Lower leg skin (tissue), 4 donors: ENCODE measurements around the gene REC114. TPM values are rescaled to one million over a fixed set of nuclear protein-coding genes. Genes with fewer than 3 reads are reported as not detected.
"Not testable (repeated sequence)": the region's sequence is repeated elsewhere in the genome, so short reads cannot be mapped to it uniquely, and the experiment has no call there.

ENCODE experiments used
- DNase-seq, 2 donors: peaks; one replicate each; pipeline ENCODE4 v3.0.0-alpha.2; 2019; ENCODE audit warnings: low spot score in 2 of 2
- H3K4me3 ChIP-seq: fragments of 200-600 bp; sonication (generic); 2 replicates; pipeline ENCODE4 v1.5.1; 2017; ENCODE audit warnings: mild to moderate bottlenecking, low read depth; ENCODE audit not compliant: poor library complexity, severe bottlenecking
- POLR2A ChIP-seq, 2 donors: fragments of 450-650 bp; IDR thresholded peaks; one replicate each; pipeline ENCODE4 v1.6.1; 2016 to 2017; ENCODE audit warnings: antibody characterized with exemption in 2 of 2, mild to moderate bottlenecking in 1 of 2, moderate library complexity in 1 of 2
- WGBS, 2 donors: methylation state at CpG; one replicate each; pipeline ENCODE4 v1.1.5; 2018; 5-methylcytosine and 5-hydroxymethylcytosine counted together
- intact Hi-C: fragments of 100-400 bp; cut with DNase I; formaldehyde crosslinking; loops from one replicate; pipeline ENCODE4 v1.15.0; 2023; ENCODE audit warnings: low total_unique reads
- total RNA-seq, 4 donors: library from RNA; depleted of rRNA; stranded (reverse); fragments of >200 nt; gene quantifications; one replicate each; pipeline ENCODE4 v1.1.0, GENCODE V29; 2016
- TF ChIP-seq, protein P1 (sequence below), 3 donors: fragments of 450-650 bp; IDR thresholded peaks; one replicate each; pipeline ENCODE4 v1.5.1; 2016; ENCODE audit warnings: antibody characterized with exemption in 3 of 3, mild to moderate bottlenecking in 3 of 3, moderate library complexity in 2 of 3

The REC114 gene
- total RNA-seq, 4 donors from 2014 or later, result not detected

DNA sequence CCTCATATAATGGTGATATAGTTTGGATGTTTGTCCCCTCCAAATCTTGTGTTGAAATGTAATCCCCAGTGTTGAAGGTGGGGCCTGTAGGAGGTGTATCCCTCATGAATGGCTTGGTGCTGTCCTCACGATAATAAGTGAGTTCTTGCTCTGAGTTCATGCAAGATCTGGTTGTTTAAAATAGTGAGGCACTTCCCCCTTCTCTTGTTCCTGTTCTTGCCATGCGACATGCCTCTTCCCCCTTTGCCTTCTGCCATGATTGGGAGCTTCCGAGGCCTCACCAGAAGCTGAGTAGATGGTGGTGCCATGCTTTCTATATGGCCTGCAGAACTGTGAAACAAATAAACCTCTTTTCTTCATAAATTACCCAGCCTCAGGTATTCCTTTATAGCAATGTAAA lies 39.2 kb downstream of the REC114 start:
- intact Hi-C loops, result no loop called here
- no peak overlapping the region for H3K4me3 ChIP-seq
- no peak for DNase-seq
- 78 to 81% methylated on average over 3 of the region's 3 CpGs for WGBS, 2 donors
- no peak for TF ChIP-seq POLR2A (IDR thresholded peaks at IDR 0.05)
- TF ChIP-seq, protein P1, sequence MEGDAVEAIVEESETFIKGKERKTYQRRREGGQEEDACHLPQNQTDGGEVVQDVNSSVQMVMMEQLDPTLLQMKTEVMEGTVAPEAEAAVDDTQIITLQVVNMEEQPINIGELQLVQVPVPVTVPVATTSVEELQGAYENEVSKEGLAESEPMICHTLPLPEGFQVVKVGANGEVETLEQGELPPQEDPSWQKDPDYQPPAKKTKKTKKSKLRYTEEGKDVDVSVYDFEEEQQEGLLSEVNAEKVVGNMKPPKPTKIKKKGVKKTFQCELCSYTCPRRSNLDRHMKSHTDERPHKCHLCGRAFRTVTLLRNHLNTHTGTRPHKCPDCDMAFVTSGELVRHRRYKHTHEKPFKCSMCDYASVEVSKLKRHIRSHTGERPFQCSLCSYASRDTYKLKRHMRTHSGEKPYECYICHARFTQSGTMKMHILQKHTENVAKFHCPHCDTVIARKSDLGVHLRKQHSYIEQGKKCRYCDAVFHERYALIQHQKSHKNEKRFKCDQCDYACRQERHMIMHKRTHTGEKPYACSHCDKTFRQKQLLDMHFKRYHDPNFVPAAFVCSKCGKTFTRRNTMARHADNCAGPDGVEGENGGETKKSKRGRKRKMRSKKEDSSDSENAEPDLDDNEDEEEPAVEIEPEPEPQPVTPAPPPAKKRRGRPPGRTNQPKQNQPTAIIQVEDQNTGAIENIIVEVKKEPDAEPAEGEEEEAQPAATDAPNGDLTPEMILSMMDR (IDR thresholded peaks at IDR 0.05), result no peak

DNA sequence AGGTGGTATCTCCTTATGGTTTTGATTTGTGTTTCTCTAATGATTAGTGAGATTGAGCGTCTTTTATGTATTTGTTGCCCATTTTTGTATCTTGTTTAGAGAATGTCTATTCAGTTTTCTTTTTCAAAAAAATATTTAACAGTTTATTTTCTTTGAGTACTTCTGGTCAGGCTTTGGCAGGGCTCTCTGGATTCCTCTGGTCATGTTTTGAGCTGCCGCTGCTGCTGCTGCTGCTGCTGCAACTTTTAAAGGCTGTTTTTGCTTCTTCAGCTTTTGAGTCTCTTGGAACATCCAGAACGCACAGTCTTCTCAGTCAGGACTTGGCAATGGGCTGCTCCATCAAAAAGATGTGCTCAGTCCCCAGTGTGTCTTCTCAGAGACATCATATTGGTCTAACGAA lies 40.1 kb downstream of the REC114 start:
- H3K4me3 ChIP-seq, result no peak overlapping the region
- intact Hi-C loops, result no loop called here
- 91 to 92% methylated on average over 4 of the region's 4 CpGs for whole genome bisulfite sequencing, 2 donors
- no peak for TF ChIP-seq POLR2A (IDR thresholded peaks at IDR 0.05)
- TF ChIP-seq, protein P1 (IDR thresholded peaks at IDR 0.05), result no peak
- no peak for DNase-seq

DNA sequence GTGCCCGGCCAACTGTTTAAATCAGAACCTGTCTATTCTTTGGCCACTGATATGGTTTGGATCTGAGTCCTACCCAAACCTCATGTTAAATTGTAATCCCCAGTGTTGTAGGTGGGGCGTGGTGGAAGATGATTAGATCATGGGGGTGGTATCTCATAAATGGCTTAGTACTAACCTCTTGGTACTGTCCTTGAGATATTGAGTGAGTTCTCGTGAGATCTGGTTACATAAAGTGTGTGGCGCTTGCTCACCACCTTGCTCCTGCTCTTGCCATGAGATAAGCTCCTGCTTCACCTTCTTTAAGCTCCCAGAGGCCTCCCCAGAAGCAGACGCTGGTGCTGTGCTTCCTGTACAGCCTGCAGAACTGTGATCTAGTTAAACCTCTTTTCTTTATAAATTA lies 42.4 kb downstream of the REC114 start:
- no peak for DNase-seq
- WGBS, 2 donors, result 78 to 81% methylated on average over 5 of the region's 5 CpGs
- no peak overlapping the region for H3K4me3 ChIP-seq
- intact Hi-C loops, result no loop called here
- TF ChIP-seq POLR2A (IDR thresholded peaks at IDR 0.05), result no peak
- TF ChIP-seq, protein P1 (IDR thresholded peaks at IDR 0.05), result no peak

DNA sequence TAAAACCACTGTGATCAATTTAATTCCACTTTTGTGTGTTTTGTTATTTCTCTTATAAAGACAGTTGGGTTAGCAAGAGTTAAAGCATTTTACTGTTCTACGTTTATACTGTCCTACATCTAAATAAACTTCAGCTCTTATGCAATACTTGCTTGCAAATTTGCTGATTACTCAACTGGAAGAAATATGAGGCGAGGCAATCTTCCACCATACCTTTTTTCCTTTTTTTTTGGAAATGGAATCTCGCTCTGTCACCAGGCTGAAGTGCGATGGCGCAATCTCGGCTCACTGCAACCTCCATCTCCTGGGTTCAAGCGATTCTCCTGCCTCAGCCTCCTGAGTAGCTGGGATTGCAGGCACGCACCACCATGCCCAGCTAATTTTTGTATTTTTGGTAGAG lies 42.9 kb downstream of the REC114 start:
- WGBS, 2 donors, result 64 to 71% methylated on average over 8 of the region's 8 CpGs
- intact Hi-C loops, H3K4me3 ChIP-seq, DNase-seq: not testable (repeated sequence)

DNA sequence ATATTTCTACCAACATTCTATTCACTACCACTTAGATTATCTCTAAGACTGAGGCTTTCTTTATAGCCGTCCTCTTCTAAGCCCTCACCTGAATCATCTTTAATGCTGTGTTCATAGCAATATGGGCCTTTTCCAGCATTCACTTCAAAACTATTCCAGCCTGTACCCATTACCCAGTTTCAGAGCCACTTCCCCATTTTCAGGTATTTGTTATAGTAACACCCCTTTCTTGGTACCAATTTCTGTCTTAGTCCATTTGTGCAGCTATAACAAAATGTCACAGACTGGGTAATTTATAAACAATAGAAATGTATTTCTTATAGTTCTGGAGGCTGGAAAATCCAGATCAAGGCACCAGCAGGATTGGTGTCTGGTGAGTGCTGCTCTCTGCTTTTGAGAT lies 45.7 kb downstream of the REC114 start:
- TF ChIP-seq POLR2A (IDR thresholded peaks at IDR 0.05), result no peak
- TF ChIP-seq, protein P1 (IDR thresholded peaks at IDR 0.05), result no peak
- intact Hi-C loops, result no loop called here
- H3K4me3 ChIP-seq, result no peak overlapping the region
- WGBS, 2 donors, result 83 to 93% methylated on average over 1 of the region's 1 CpG
- DNase-seq, result no peak

DNA sequence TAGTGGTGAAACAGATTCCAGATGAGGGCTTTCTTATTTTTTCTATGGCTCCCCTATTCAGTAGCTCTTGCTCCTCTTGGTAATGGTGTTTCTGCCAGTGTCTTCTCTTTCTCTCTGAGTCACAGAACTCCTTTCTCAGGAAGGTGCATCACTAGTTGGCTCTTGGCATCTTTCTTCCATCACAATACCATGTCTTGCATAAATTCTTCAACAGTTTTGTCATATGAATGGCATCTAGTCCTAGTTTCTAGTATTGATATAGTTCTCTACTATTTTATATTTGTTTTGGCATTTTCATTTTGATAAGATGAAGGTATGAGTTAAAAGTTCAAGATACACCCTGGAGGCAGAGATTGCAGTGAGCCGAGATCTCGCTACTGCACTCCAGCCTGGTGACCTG lies 51.0 kb downstream of the REC114 start:
- WGBS, 2 donors, result 87 to 91% methylated on average over 2 of the region's 2 CpGs
- intact Hi-C loops, result no loop called here
- no peak overlapping the region for H3K4me3 ChIP-seq
- no peak for TF ChIP-seq POLR2A (IDR thresholded peaks at IDR 0.05)
- TF ChIP-seq, protein P1 (IDR thresholded peaks at IDR 0.05), result no peak
- no peak for DNase-seq
